Body of pancreas (tissue), 4 donors: Measurements from ENCODE around the gene JPH3.

Experiments
- POLR2A ChIP-seq, 3 donors: fragments of 450-650 bp; IDR thresholded peaks; one replicate each; pipeline ENCODE4 v1.6.1; 2016; ENCODE audit warnings: antibody characterized with exemption in 3 of 3, mild to moderate bottlenecking in 2 of 3
- TF ChIP-seq, protein P1 (sequence below), 7 experiments: fragments of 450-650 bp in 4 of 7; fragments of 200-600 bp in 3 of 7; sonication (generic) in 3 of 7; IDR thresholded peaks; one replicate each; pipeline ENCODE4 v1.5.1; 2016 to 2019; ENCODE audit warnings: antibody characterized with exemption in 7 of 7

DNA sequence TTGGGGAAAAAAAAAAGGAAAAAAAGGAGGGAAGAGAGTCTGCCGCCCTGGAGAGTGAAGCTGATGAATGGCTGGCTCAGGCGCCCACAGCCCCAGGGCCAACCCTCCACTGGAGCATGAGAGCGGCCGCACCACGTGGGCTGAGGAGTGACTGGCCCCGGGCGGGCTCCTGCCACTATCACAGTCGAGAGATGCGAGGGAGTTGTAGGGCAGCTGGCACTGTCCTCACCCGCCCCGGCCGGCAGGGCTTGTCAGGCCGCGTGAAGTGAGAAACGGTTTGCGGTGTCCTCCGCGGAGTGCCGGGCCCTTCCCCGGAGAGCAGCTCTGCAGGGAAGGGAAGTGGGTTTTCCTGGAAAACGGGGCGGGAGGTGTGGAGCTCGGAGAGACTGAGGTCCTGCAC lies 45.9 kb downstream of the JPH3 start:
- TF ChIP-seq, protein P1, sequence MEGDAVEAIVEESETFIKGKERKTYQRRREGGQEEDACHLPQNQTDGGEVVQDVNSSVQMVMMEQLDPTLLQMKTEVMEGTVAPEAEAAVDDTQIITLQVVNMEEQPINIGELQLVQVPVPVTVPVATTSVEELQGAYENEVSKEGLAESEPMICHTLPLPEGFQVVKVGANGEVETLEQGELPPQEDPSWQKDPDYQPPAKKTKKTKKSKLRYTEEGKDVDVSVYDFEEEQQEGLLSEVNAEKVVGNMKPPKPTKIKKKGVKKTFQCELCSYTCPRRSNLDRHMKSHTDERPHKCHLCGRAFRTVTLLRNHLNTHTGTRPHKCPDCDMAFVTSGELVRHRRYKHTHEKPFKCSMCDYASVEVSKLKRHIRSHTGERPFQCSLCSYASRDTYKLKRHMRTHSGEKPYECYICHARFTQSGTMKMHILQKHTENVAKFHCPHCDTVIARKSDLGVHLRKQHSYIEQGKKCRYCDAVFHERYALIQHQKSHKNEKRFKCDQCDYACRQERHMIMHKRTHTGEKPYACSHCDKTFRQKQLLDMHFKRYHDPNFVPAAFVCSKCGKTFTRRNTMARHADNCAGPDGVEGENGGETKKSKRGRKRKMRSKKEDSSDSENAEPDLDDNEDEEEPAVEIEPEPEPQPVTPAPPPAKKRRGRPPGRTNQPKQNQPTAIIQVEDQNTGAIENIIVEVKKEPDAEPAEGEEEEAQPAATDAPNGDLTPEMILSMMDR (IDR thresholded peaks at IDR 0.05), result no peak
- no peak for TF ChIP-seq POLR2A (IDR thresholded peaks at IDR 0.05)
